KBM-7 (cell line): ENCODE data around the gene ZDHHC14.
"Not testable (repeated sequence)": the region's sequence is repeated elsewhere in the genome, so short reads cannot be mapped to it uniquely, and the experiment has no call there.

ENCODE experiments used
- DNase-seq: peaks from one replicate; pipeline ENCODE4 v3.0.0-alpha.2; 2015
- in situ Hi-C: fragments of 300-500 bp; cut with MboI; formaldehyde crosslinking; loops from 2 replicates; pipeline ENCODE4 v1.14.3; 2020; ENCODE audit warnings: low sequenced_read_pairs, low pct_unique_long_range_greater_than_20kb, mixed read lengths

Gene ZDHHC14

DNA sequence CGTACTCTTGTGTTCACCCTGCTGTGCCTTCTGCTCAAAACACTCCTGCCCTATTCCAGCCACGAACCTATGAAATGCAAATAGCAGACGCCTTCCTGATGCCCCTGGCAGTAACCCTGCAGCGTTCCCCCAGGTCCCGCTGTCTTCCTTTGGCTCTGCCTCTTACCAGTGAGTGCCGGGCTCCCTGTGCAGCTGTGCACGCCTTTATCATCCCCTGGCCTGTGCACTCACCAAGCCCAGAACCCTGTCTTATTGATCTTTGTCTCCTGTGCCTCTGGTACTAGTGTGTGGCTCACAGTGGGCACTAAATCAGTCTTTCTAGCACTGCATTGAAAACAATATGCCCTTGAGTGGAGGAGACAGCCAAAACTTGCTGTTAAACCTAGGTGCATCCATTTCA lies 19.7 kb downstream of the ZDHHC14 start:
- in situ Hi-C loops: no loop called here
- DNase-seq: no peak

DNA sequence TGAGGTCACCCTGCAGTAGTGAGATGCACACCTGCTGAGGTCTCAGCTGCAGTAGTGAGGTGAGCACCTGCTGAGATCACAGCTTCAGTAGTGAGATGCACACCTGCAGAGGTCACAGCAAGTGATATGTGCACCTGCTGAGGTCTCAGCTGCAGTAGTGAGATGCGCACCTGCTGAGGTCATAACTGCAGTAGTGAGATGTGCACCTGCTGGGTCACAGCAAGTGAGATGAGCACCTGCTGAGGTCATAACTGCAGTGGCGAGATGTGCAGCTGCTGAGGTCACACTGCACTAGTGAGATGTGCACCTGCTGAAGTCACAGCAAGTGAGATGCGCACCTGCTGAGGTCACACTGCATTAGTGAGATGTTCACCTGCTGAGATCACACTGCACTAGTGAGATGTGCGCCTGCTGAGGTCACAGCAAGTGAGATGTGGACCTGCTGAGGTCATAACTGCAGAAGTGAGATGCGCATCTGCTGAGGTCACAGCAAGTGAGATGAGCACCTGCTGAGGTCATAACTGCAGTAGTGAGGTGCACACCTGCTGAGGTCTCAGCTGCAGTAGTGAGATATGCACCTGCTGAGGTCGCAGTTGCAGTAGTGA lies 20.8 kb downstream of the ZDHHC14 start:
- no peak for DNase-seq
- in situ Hi-C loops: no loop called here

- DNase-seq: no peak
- in situ Hi-C loops: no loop called here
These were observed 22.2 kb downstream of the ZDHHC14 start for GRCh38 chr6:157402996-157403685.

DNA sequence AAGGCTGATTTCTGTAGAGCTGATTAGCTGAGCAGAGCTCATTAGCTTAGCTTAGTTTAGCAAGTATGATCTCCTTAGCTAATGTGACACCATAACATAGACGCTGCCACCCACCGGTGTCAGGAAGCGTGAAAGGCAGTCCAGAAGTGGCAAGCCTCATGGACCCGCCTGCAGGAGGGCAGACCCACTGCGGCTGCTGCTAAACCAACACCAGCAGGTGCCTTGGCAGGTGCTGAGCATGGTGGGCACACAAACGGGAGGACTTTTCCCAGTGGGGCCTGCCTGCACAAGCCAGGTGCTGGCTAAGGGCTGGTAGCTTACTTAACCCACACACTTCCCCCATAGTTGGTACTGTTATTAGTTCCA lies 22.7 kb downstream of the ZDHHC14 start:
- DNase-seq: no peak
- in situ Hi-C loops: no loop called here

- DNase-seq: no peak
- in situ Hi-C loops: no loop called here
These were observed 25.0 kb downstream of the ZDHHC14 start for GRCh38 chr6:157405986-157406385.

DNA sequence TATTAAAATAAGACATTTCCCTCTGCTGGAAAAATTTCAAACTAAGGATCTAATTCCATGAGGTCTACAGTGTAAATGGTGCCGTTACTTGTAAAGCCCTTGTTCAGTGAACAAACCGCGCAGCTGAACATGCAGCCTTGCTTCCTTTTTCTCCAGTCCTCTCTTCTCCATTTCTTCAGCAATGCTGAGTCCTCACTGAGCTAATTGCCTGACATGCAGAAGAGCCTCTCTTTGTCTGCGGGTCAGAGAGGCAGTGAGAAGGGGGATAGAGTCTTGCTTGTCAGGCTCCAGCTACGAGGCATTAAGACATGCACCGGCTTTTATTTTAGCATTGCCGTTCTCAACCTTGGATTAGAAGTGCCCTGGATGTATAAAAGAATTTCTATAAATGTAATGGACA lies 25.7 kb downstream of the ZDHHC14 start:
- in situ Hi-C loops: no loop called here
- DNase-seq: no peak

DNA sequence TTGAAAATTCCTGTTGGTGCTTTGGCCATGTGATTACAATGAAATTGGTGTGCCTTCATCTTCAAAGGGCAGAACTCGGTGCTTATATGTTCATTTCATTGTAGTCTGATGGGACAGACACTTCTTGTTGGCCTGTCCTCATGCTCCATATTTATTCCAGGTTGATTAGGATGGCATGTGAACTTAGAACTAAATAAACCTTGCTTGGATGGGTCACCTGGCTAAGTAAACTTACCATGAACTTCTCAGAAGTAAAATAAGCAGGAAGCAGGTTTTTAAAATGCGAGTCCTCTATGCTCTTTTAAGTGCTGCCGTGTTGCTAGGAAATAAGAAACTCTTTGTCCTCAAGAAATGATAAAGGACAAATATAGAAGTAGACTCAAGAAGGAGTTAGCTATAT lies 26.7 kb downstream of the ZDHHC14 start:
- in situ Hi-C loops: no loop called here
- no peak for DNase-seq

DNA sequence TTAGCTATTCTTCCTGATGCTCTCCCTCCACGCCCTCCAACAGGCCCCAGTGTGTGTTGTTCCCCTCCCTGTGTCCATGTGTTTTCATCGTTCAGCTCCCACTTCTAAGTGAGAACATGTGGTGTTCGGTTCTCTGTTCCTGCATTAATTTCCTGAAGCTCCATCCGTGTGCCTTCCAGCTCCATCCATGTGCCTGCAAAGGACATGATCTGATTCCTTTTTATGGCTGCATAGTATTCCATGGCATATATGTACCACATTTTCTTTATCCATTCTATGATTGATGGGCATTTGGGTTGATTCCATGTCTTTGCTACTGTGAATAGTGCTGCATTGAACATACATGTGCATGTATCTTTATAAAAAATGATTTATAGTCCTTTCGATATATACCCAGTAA lies 27.4 kb downstream of the ZDHHC14 start:
- in situ Hi-C loops: not testable (repeated sequence)

DNA sequence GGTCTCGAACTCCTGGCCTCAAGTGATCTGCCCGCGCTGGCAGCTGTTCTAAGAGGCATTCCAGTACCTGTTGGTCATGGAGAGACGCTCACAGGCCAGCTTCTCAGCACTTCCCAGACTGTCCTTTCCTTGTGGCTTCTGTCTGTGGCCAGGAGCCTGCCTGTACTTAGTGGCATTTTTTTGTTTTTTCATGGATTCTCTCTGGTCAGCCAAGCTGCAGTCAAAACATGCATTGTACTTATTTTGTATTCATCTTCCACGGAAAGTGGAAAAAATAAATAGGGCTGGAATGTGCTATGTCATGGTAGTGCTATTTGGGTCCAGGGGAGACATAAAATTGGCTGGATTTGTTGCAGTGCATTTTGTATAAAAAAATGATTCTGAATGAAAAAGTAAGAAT lies 29.1 kb downstream of the ZDHHC14 start:
- in situ Hi-C loops: no loop called here
- DNase-seq: no peak

More for the DNA sequence above, 27.4 kb downstream of the ZDHHC14 start:
- not testable (repeated sequence) for DNase-seq

DNA sequence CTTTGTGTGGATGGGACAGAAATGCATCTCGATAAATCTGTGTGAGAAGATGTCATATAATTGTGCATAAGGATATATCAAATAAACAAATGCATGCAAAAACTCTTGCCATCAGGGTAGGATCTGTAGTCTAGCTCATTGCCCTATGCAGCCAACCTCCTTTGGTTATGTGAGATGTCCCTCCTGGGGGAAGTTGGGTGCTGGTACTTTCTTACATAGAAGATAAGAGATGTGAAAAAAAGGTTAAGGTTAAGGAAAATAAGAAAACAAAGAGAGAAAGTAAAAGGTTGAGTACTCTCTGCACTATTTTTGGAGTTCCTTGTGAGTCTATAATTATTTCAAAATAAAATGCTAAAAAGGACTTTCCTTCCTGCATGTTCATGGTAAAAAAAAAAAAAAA lies 30.4 kb downstream of the ZDHHC14 start:
- in situ Hi-C loops: no loop called here
- no peak for DNase-seq

DNA sequence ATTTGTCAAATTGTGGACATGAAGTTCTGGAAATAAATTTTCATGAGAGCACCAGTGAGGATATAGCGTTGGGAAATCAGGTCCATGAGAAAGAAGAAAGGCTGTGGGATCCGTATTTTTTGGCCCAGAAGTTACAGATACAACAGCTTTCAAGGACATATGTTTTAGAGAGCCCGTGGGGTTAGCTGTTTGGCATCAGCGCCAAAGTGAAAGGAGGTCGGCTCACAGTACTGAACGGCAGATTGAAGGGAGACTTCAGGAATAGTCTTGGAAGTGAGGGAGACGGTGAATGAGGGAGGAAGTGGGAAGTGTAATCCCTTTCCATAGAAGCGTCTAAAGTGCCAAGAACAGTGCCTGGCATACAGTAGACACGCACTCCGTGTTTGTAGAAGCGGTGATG lies 31.8 kb downstream of the ZDHHC14 start:
- DNase-seq: no peak

DNA sequence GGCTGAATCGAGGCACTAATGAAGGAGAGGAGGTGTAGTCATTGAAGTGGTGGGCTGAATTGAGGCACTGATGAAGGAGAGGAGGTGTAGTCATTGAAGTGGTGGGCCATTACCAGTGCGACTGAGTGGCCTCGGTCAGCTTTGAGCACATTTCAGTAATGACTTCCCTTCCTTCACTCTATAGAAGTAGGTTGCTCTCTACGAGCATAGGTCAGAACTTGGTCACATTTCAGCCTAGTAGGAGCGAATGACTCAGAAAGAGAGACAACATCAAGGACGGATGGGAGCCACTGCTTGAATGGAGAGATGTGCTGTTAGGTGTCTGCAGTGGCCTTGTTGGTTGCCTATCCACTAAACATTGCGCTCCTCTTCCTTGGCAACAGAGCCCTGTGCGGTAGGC lies 39.5 kb downstream of the ZDHHC14 start:
- in situ Hi-C loops: no loop called here
- no peak for DNase-seq

More for the DNA sequence above, 31.8 kb downstream of the ZDHHC14 start:
- in situ Hi-C loops: no loop called here

DNA sequence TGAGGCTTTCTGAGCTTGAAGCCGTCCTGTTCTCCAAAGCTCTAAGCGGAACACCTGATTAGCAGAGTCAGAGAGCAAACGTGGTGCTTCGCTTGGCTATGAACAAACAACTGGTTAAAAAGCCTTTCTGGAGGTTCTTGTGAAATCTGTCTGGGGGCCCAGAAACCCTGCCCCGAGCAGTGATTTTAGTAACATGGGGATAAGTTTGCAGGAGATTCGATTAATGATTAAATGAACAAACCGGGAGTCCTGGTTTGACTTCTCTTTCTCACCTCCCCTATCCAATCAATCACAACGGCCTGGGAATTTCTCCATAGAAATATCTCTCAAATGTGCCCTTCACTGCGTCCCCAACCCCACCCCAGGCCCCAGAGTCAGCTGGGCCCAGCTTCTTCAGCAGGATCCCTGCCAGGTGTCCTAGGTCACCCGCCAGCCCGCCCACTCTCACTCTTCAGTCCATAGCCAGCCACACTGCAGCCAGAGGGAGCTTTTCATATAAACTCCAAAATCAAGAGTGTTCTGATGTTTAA lies 43.6 kb downstream of the ZDHHC14 start:
- in situ Hi-C loops: no loop called here

DNA sequence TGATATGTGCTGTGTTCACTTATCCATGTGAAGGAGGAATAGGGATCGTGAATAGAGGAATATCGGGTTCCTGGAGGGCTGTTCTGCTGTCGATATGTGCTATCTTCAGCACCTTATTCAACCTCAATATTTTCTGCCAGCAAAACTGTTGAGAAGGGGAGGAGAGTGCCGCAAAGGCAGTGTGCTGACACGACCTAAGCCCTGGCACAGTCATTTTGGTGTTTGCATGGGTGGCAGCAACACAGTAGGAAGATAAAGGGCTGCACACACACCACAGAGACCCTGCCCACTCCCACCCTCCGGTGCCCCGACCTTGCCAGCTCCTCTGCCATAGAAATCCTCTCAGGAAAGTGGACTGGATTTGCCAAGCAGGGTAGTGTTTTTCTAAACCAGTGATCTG lies 47.0 kb downstream of the ZDHHC14 start:
- in situ Hi-C loops: no loop called here
- DNase-seq: no peak

More for the DNA sequence above, 43.6 kb downstream of the ZDHHC14 start:
- no peak for DNase-seq

- no peak for DNase-seq
These were observed 47.6 kb downstream of the ZDHHC14 start for GRCh38 chr6:157428427-157429202.

GRCh38 chr6:157429248-157429647 lies 48.3 kb downstream of the ZDHHC14 start:
- in situ Hi-C loops: no loop called here

More at GRCh38 chr6:157428427-157429202, 47.6 kb downstream of the ZDHHC14 start:
- in situ Hi-C loops: no loop called here

DNA sequence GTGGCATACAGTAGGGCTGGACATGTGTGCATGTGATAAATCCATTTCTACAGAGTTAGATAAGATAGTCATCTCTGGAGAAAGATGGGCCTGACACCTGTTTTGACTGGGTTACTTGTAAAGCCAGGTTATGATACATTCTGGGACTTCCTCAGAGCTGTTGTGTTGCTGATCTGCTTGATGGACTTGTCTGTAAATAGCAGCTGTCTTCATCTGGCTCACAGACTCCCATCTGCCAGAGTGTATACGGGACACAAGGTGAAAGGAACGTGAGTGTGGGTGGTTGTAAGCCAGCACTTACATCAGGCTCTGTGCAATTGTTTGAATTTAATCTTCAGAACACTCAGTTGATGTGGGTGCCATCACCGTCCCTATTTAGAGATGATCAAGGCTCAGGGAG lies 49.8 kb downstream of the ZDHHC14 start:
- in situ Hi-C loops: no loop called here
- DNase-seq: no peak

More at GRCh38 chr6:157429248-157429647, 48.3 kb downstream of the ZDHHC14 start:
- no peak for DNase-seq

GRCh38 chr6:157432231-157432891 lies 51.4 kb downstream of the ZDHHC14 start:
- in situ Hi-C loops: no loop called here
- no peak for DNase-seq

- no peak for DNase-seq
- in situ Hi-C loops: no loop called here
These were observed 51.9 kb downstream of the ZDHHC14 start for GRCh38 chr6:157432892-157433265.

- in situ Hi-C loops: no loop called here
- no peak for DNase-seq
These were observed 52.7 kb downstream of the ZDHHC14 start for GRCh38 chr6:157433678-157434081.
